Peyer's patch (tissue), 4 donors: ENCODE measurements around the gene AQP7. TPM values are rescaled to one million over a fixed set of nuclear protein-coding genes. Genes with fewer than 3 reads are reported as not detected.
"Not testable (repeated sequence)": the region's sequence is repeated elsewhere in the genome, so short reads cannot be mapped to it uniquely, and the experiment has no call there.

Source experiments
- DNase-seq, 3 donors: peaks; one replicate each; pipeline ENCODE4 v3.0.0-alpha.2; 2017 to 2019
- H3K27ac ChIP-seq, 4 donors: fragments of 200-600 bp; sonication (generic); one replicate each; pipeline ENCODE4 v1.5.1; 2016 to 2019
- H3K27me3 ChIP-seq, 2 donors: fragments of 200-600 bp; sonication (generic); one replicate each; pipeline ENCODE4 v1.5.1; 2019
- H3K36me3 ChIP-seq, 3 donors: fragments of 200-600 bp; sonication (generic); one replicate each; pipeline ENCODE4 v1.5.1; 2016 to 2019
- H3K4me1 ChIP-seq, 4 donors: fragments of 200-600 bp; sonication (generic); one replicate each; pipeline ENCODE4 v1.5.1; 2016 to 2019
- H3K4me3 ChIP-seq, 4 donors: fragments of 200-600 bp; sonication (generic); 1 replicate in 3 of 4; 2 replicates in 1 of 4; pipeline ENCODE4 v1.5.1; 2016 to 2019; ENCODE audit warnings: mild to moderate bottlenecking in 1 of 4
- H3K9me3 ChIP-seq, 4 donors: fragments of 200-600 bp; sonication (generic); one replicate each; pipeline ENCODE4 v1.5.1; 2016 to 2019; ENCODE audit warnings: mild to moderate bottlenecking in 1 of 4
- CTCF ChIP-seq, 6 experiments: fragments of 450-650 bp in 4 of 6; fragments of 200-600 bp in 2 of 6; sonication (generic) in 1 of 6; IDR thresholded peaks; one replicate each; pipeline ENCODE4 v1.5.1; 2017 to 2019; ENCODE audit warnings: antibody characterized with exemption in 6 of 6, mild to moderate bottlenecking in 3 of 6, moderate library complexity in 1 of 6
- POLR2A ChIP-seq, 2 donors: fragments of 450-650 bp; IDR thresholded peaks; one replicate each; pipeline ENCODE4 v1.5.1; 2017; ENCODE audit warnings: antibody characterized with exemption in 2 of 2, mild to moderate bottlenecking in 2 of 2, moderate library complexity in 2 of 2
- total RNA-seq, 4 donors: library from RNA; depleted of rRNA; stranded (reverse); fragments of >200 nt; gene quantifications; one replicate each; pipeline ENCODE4 v1.1.0, GENCODE V29; 2016

The AQP7 gene
- total RNA-seq, 4 donors from 2014 or later = 5.0 to 119 (median 79.2) TPM

DNA sequence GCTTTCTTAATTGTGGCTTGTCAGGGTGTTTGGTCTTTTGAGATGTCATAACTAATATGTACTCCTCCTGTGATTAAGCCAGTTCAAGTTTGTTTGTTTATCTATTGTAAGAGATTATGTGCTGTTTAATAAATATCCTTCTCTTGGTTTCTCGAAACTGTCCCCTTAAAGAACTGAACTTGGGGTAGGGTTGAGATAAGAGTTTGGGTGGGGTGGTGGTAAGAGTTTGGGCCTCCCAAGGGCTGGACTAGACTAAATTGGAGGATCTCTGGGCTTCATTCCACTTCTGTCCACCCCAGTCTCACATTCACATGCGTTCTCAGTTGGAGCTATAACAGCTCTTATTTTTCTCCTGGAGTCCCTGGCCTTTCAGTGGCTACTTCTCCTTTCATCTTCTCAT lies 38.2 kb downstream of the AQP7 start:
- H3K36me3 ChIP-seq = peaks cover 0 to 60% (median 0%) of the 10 kb centered on the region in 3 donors
- H3K9me3 ChIP-seq = no peaks in the 10 kb centered on the region
- no peaks in the 10 kb centered on the region for H3K27me3 ChIP-seq
- no peaks in the 10 kb centered on the region for H3K4me1 ChIP-seq
- no peak for DNase-seq
- TF ChIP-seq POLR2A (IDR thresholded peaks at IDR 0.05) = no peak
- TF ChIP-seq CTCF (IDR thresholded peaks at IDR 0.05) = no peak
- H3K27ac ChIP-seq = no peak overlapping the region
- H3K4me3 ChIP-seq = no peak overlapping the region

- not testable (repeated sequence) for H3K9me3 ChIP-seq, H3K4me1 ChIP-seq, H3K27ac ChIP-seq, H3K27me3 ChIP-seq, DNase-seq, H3K4me3 ChIP-seq
- H3K36me3 ChIP-seq = peaks cover 0 to 24% (median 0%) of the 10 kb centered on the region in 3 donors
These were observed 43.7 kb downstream of the AQP7 start for GRCh38 chr9:33358641-33359040.

- Histone ChIP-seq H3K27me3 (no peaks in the 10 kb centered on the region), H3K27ac (no peak overlapping the region), H3K9me3 (no peaks in the 10 kb centered on the region), H3K4me3 (no peak overlapping the region), H3K4me1 (no peaks in the 10 kb centered on the region), H3K36me3 (peaks cover 0 to 22% (median 0%) of the 10 kb centered on the region in 3 donors)
- TF ChIP-seq POLR2A (IDR thresholded peaks at IDR 0.05) (no peak), CTCF (IDR thresholded peaks at IDR 0.05) (no peak)
- no peak for DNase-seq
These were observed 46.4 kb downstream of the AQP7 start for GRCh38 chr9:33355933-33356332.

DNA sequence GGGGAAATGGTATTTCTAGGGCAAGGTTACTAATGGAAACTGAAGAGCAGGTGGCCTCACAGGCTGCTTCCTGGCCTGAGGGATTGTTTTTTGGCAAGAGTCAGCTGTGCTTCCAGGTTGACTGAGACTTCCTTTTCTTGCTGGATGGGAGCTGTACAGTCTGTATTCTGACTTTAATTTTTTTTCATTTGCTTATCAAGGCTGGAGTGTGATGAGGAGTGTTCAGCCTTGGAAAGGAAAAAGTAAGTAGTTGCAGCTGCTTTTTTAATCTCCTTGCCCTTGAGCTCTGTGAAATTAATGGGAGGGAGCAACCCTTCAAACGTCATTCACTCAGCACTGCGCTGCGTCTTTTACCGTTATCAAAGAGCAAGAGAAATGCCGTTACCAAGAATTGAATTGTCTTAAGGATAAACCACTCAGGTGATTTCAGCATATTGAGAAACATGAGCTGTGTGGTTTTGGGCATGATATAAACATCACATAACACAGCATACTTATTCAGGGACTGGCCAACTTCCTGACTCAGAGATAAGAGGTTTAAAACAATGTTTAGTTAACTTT lies 47.6 kb downstream of the AQP7 start:
- TF ChIP-seq CTCF (IDR thresholded peaks at IDR 0.05) (no peak), POLR2A (IDR thresholded peaks at IDR 0.05) (no peak)
- no peak overlapping the region for H3K27ac ChIP-seq
- H3K36me3 ChIP-seq = peaks cover 0 to 19% (median 0%) of the 10 kb centered on the region in 3 donors
- H3K4me1 ChIP-seq = no peaks in the 10 kb centered on the region
- no peaks in the 10 kb centered on the region for H3K27me3 ChIP-seq
- no peaks in the 10 kb centered on the region for H3K9me3 ChIP-seq
- no peak for DNase-seq
- no peak overlapping the region for H3K4me3 ChIP-seq

DNA sequence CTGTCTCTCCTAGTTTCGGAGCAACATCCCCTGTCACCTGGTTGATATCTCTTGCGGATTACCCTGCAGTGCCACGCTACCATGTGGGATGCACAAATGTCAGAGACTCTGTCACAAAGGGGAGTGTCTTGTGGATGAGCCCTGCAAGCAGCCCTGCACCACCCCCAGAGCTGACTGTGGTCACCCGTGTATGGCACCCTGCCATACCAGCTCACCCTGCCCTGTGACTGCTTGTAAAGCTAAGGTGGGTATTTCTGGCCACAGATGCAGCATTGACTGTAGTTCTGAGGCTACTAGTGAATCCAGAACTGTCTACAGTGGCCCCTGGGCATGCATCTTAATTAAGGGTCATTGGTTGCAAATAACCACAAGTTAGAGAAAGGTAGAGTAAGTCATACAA lies 50.8 kb downstream of the AQP7 start:
- peaks cover 0 to 43% (median 0%) of the 10 kb centered on the region in 3 donors for H3K36me3 ChIP-seq
- DNase-seq = no peak
- TF ChIP-seq CTCF (IDR thresholded peaks at IDR 0.05) (no peak), POLR2A (IDR thresholded peaks at IDR 0.05) (no peak)

GRCh38 chr9:33350310-33350709 lies 52.1 kb downstream of the AQP7 start:
- Histone ChIP-seq H3K36me3 (peaks cover 0 to 50% (median 0%) of the 10 kb centered on the region in 3 donors), H3K27ac (peak overlapping the region in 2 of 4 donors; percentile 11 to 69), H3K27me3 (no peaks in the 10 kb centered on the region), H3K4me1 (no peaks in the 10 kb centered on the region), H3K9me3 (no peaks in the 10 kb centered on the region), H3K4me3 (no peak overlapping the region)
- DNase-seq = no peak
- no peak for TF ChIP-seq CTCF (IDR thresholded peaks at IDR 0.05)
- TF ChIP-seq POLR2A (IDR thresholded peaks at IDR 0.05) = no peak

More for the DNA sequence above, 50.8 kb downstream of the AQP7 start:
- Histone ChIP-seq H3K27me3 (no peaks in the 10 kb centered on the region), H3K9me3 (no peaks in the 10 kb centered on the region), H3K4me3 (no peak overlapping the region), H3K27ac (peak overlapping the region in 1 of 4 donors; percentile 69), H3K4me1 (no peaks in the 10 kb centered on the region)
